HCT116 (cell line): ENCODE measurements around the gene KLHDC10. TPM values are rescaled to one million over a fixed set of nuclear protein-coding genes. Genes with fewer than 3 reads are reported as not detected.

Source experiments
- ATAC-seq: fragments of 200-7000 bp; cut with Tn5 transposase; 2 replicates; pipeline ENCODE4 v1.9.1; 2020; ENCODE audit warnings: mild to moderate bottlenecking, moderate library complexity
- BruUV-seq: library from RNA; stranded (reverse); fragments of 400-500 nt; replicated peaks from 2 replicates; lab custom pipeline; 2021; lab: Mats Ljungman, UMichigan
- CTCF ChIA-PET: fragments of 300-600 bp; sonication (Branson Sonifier 250); formaldehyde crosslinking; loops from one replicate; lab custom pipeline; 2021; ENCODE audit warnings: antibody characterized with exemption; lab: Charles Lee
- POLR2A ChIA-PET: fragments of 300-600, 350-600 bp; sonication (Branson Sonifier 250); formaldehyde crosslinking; loops from one replicate; lab custom pipeline; 2021; ENCODE audit warnings: antibody characterized with exemption; lab: Charles Lee
- RAD21 ChIA-PET, 2 experiments: fragments of 300-600 bp; sonication (Branson Sonifier 250); formaldehyde crosslinking; loops; one replicate each; lab custom pipeline; 2023; ENCODE audit warnings: low total read pairs in 2 of 2; ENCODE audit not compliant: uncharacterized antibody in 2 of 2, unreplicated experiment in 2 of 2, low non-redundant PET in 1 of 2; lab: Charles Lee
- DNase-seq: peaks from one replicate; pipeline ENCODE4 v3.0.0-alpha.2; 2010; ENCODE audit warnings: low read depth, low spot score
- H2AFZ ChIP-seq: fragments of 200-600 bp; shearing (Covaris generic), sonication (generic); 2 replicates; pipeline ENCODE4 v1.6.1; 2017; ENCODE audit warnings: low read depth, mixed run types, mixed read lengths, antibody characterized with exemption, low read length; ENCODE audit not compliant: poor library complexity, severe bottlenecking
- H3K27ac ChIP-seq: 2 replicates; pipeline ENCODE4 v1.5.1; 2012; ENCODE audit warnings: low read depth, low read length
- H3K27me3 ChIP-seq: fragments of 200-600 bp; sonication (generic); 2 replicates; pipeline ENCODE4 v1.6.1; 2016; ENCODE audit warnings: mixed run types, low read length, mixed read lengths; ENCODE audit not compliant: insufficient read depth
- H3K36me3 ChIP-seq, 2 experiments: fragments of 200-500 bp in 1 of 2; fragments of 200-600 bp in 1 of 2; sonication (Bioruptor generic) in 1 of 2; sonication (generic) in 1 of 2; 2 replicates each; pipeline versions ENCODE4 v1.5.1 to v1.6.1; 2014 to 2016; ENCODE audit warnings: low read length in 2 of 2, inconsistent platforms in 1 of 2, mixed read lengths in 1 of 2, mixed run types in 1 of 2; ENCODE audit not compliant: insufficient read depth in 2 of 2, control insufficient read depth in 1 of 2
- H3K4me1 ChIP-seq, 2 experiments: fragments of 200-600 bp in 1 of 2; sonication (generic) in 1 of 2; 2 replicates each; pipeline versions ENCODE4 v1.5.1 to v1.6.1; 2012 to 2017; ENCODE audit warnings: low read length in 2 of 2, inconsistent platforms in 1 of 2, mild to moderate bottlenecking in 1 of 2, mixed read lengths in 1 of 2, mixed run types in 1 of 2, moderate library complexity in 1 of 2; ENCODE audit not compliant: insufficient read depth in 2 of 2, control insufficient read depth in 1 of 2
- H3K4me2 ChIP-seq: fragments of 200-600 bp; sonication (generic); 2 replicates; pipeline ENCODE4 v1.6.1; 2017; ENCODE audit warnings: mixed run types, low read length, mixed read lengths
- H3K4me3 ChIP-seq, 2 experiments: fragments of 200-600 bp in 1 of 2; sonication (generic) in 1 of 2; replicated peaks in 1 of 2; 2 replicates each; pipeline ENCODE4 v1.5.1; 2011 to 2016; ENCODE audit warnings: low read length in 2 of 2, control low read depth in 1 of 2, low read depth in 1 of 2, mild to moderate bottlenecking in 1 of 2, mixed read lengths in 1 of 2, mixed run types in 1 of 2
- H3K79me2 ChIP-seq: fragments of 200-600 bp; sonication (generic); 2 replicates; pipeline ENCODE4 v1.6.1; 2017; ENCODE audit warnings: mild to moderate bottlenecking, mixed run types, low read length, moderate library complexity, mixed read lengths; ENCODE audit not compliant: insufficient read depth
- H3K9ac ChIP-seq: fragments of 200-600 bp; sonication (generic); 2 replicates; pipeline ENCODE4 v1.6.1; 2016; ENCODE audit warnings: low read length, mixed read lengths
- H3K9me2 ChIP-seq: fragments of 200-600 bp; sonication (generic), shearing (Covaris generic); 2 replicates; pipeline ENCODE4 v1.6.1; 2017; ENCODE audit warnings: mixed run types, mild to moderate bottlenecking, moderate library complexity; ENCODE audit not compliant: insufficient read depth
- H3K9me3 ChIP-seq, 2 experiments: fragments of 200-500 bp in 1 of 2; fragments of 200-600 bp in 1 of 2; sonication (Bioruptor generic) in 1 of 2; sonication (generic) in 1 of 2; 2 replicates each; pipeline ENCODE4 v1.6.1; 2014 to 2017; ENCODE audit warnings: low read length in 2 of 2, mixed read lengths in 2 of 2, inconsistent platforms in 1 of 2, low read depth in 1 of 2, mild to moderate bottlenecking in 1 of 2, mixed run types in 1 of 2, moderate library complexity in 1 of 2; ENCODE audit not compliant: control insufficient read depth in 1 of 2, insufficient read depth in 1 of 2
- H4K20me1 ChIP-seq: fragments of 200-600 bp; sonication (generic), shearing (Covaris generic); 2 replicates; pipeline ENCODE4 v1.6.1; 2017; ENCODE audit warnings: mixed run types, mild to moderate bottlenecking, moderate library complexity; ENCODE audit not compliant: insufficient read depth
- CBX3 ChIP-seq: IDR thresholded peaks from 2 replicates; pipeline ENCODE4 v1.6.1; 2012; ENCODE audit warnings: low read depth
- EZH2 ChIP-seq: fragments of 200-600 bp; sonication (generic); IDR thresholded peaks from 2 replicates; pipeline ENCODE4 v1.6.1; 2017; ENCODE audit warnings: antibody characterized with exemption, mixed run types
- JUND ChIP-seq: IDR thresholded peaks from 2 replicates; pipeline ENCODE4 v1.6.1; 2012
- SRF ChIP-seq: IDR thresholded peaks from 2 replicates; pipeline ENCODE4 v1.6.1; 2012; ENCODE audit warnings: low read depth
- TCF7L2 ChIP-seq: IDR thresholded peaks from 2 replicates; pipeline ENCODE4 v1.7.0; 2011; ENCODE audit warnings: borderline replicate concordance, inconsistent platforms; ENCODE audit not compliant: insufficient read depth, insufficient read length; ENCODE audit errors: extremely low read depth
- YY1 ChIP-seq: IDR thresholded peaks from 2 replicates; pipeline ENCODE4 v1.6.1; 2011; ENCODE audit warnings: low read length, low read depth, moderate library complexity, mild to moderate bottlenecking; ENCODE audit not compliant: insufficient replicate concordance; ENCODE audit errors: extremely low read depth
- intact Hi-C: fragments of 100-400 bp; cut with micrococcal nuclease; formaldehyde crosslinking; loops from 2 replicates; pipeline ENCODE4 v1.10.0; 2022
- total RNA-seq: library from RNA; stranded (reverse); gene quantifications from one replicate; pipeline ENCODE4 v1.2.1, GENCODE V29; 2021; ENCODE audit not compliant: unreplicated experiment
- TF ChIP-seq, protein P1 (sequence below): IDR thresholded peaks from 2 replicates; pipeline ENCODE4 v1.6.1; 2011; ENCODE audit warnings: mild to moderate bottlenecking, low read length, moderate library complexity; ENCODE audit not compliant: insufficient replicate concordance; ENCODE audit errors: extremely low read depth
- TF ChIP-seq, protein P2 (sequence below): IDR thresholded peaks from 2 replicates; pipeline ENCODE4 v1.6.1; 2012; ENCODE audit warnings: low read depth
- TF ChIP-seq, protein P3 (sequence below): IDR thresholded peaks from 2 replicates; pipeline ENCODE4 v1.6.1; 2012

The KLHDC10 gene
- total RNA-seq, 1 experiment from 2014 or later: 25.8 TPM

DNA sequence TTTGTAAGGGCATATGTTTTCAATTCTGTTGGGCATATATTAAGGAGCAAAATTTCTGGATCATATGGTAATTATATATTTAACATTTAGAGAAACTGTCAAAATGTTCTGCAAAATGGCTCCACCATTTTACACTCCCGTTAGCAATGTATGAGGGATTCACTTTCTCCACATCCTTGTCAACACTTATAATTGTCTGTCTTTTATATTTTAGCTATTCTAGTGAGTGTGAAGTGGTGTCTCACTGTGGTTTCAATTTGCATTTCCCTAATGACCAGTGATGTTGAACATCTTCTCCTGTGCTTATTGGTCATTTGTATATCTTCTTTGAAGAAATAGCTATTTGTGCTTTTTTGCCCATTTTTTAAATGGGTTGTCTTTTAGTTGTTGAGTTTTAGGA lies 8.1 kb upstream of the KLHDC10 start:
- Histone ChIP-seq H3K4me2 (no peak overlapping the region), H3K4me1 (peaks cover 0 to 3% of the 10 kb centered on the region in 2 experiments; a peak in 1 of 4 replicates), H2AFZ (no peak overlapping the region), H3K9ac (no peak overlapping the region), H3K27ac (no peak overlapping the region)
- TF ChIP-seq, protein P1, sequence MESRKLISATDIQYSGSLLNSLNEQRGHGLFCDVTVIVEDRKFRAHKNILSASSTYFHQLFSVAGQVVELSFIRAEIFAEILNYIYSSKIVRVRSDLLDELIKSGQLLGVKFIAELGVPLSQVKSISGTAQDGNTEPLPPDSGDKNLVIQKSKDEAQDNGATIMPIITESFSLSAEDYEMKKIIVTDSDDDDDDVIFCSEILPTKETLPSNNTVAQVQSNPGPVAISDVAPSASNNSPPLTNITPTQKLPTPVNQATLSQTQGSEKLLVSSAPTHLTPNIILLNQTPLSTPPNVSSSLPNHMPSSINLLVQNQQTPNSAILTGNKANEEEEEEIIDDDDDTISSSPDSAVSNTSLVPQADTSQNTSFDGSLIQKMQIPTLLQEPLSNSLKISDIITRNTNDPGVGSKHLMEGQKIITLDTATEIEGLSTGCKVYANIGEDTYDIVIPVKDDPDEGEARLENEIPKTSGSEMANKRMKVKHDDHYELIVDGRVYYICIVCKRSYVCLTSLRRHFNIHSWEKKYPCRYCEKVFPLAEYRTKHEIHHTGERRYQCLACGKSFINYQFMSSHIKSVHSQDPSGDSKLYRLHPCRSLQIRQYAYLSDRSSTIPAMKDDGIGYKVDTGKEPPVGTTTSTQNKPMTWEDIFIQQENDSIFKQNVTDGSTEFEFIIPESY: no peak
- TF ChIP-seq EZH2 (no peak), TCF7L2 (no peak), YY1 (no peak), JUND (no peak), SRF (no peak), CBX3 (no peak)
- TF ChIP-seq, protein P2, sequence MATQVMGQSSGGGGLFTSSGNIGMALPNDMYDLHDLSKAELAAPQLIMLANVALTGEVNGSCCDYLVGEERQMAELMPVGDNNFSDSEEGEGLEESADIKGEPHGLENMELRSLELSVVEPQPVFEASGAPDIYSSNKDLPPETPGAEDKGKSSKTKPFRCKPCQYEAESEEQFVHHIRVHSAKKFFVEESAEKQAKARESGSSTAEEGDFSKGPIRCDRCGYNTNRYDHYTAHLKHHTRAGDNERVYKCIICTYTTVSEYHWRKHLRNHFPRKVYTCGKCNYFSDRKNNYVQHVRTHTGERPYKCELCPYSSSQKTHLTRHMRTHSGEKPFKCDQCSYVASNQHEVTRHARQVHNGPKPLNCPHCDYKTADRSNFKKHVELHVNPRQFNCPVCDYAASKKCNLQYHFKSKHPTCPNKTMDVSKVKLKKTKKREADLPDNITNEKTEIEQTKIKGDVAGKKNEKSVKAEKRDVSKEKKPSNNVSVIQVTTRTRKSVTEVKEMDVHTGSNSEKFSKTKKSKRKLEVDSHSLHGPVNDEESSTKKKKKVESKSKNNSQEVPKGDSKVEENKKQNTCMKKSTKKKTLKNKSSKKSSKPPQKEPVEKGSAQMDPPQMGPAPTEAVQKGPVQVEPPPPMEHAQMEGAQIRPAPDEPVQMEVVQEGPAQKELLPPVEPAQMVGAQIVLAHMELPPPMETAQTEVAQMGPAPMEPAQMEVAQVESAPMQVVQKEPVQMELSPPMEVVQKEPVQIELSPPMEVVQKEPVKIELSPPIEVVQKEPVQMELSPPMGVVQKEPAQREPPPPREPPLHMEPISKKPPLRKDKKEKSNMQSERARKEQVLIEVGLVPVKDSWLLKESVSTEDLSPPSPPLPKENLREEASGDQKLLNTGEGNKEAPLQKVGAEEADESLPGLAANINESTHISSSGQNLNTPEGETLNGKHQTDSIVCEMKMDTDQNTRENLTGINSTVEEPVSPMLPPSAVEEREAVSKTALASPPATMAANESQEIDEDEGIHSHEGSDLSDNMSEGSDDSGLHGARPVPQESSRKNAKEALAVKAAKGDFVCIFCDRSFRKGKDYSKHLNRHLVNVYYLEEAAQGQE: no peak
- TF ChIP-seq, protein P3, sequence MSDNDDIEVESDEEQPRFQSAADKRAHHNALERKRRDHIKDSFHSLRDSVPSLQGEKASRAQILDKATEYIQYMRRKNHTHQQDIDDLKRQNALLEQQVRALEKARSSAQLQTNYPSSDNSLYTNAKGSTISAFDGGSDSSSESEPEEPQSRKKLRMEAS: no peak
- TF ChIP-seq, all 23 proteins: peak for 0
- no peak for DNase-seq
- CTCF ChIA-PET: interaction anchor here (1.7 kb wide), 1 partner anchor 696 kb away, joined by 7 read pairs; no protein-coding TSS in a partner anchor
- H3K4me3 ChIP-seq: no peak overlapping the region
- no TSS peak for BruUV-seq
- no peaks in the 10 kb centered on the region for H4K20me1 ChIP-seq
- RAD21 ChIA-PET: no interaction called here
- H3K27me3 ChIP-seq: no peaks in the 10 kb centered on the region
- H3K9me3 ChIP-seq: no peaks in the 10 kb centered on the region
- ATAC-seq: no peak
- H3K9me2 ChIP-seq: no peaks in the 10 kb centered on the region
- no peaks in the 10 kb centered on the region for H3K79me2 ChIP-seq
- no peaks in the 10 kb centered on the region for H3K36me3 ChIP-seq
- intact Hi-C loops: no loop called here
- POLR2A ChIA-PET: no interaction called here
